GM12891 (cell line): Measurements from ENCODE around the gene HSD17B3.
"Not testable (repeated sequence)": the region's sequence is repeated elsewhere in the genome, so short reads cannot be mapped to it uniquely, and the experiment has no call there.

Experiments
- DNase-seq: peaks from one replicate; pipeline ENCODE4 v3.0.0; 2011; ENCODE audit warnings: low spot score; ENCODE audit not compliant: insufficient read length
- FAIRE-seq: peaks from 2 replicates; lab custom pipeline; 2011; peaks lifted over from hg19 to GRCh38; lab: Jason Lieb, UNC
- PAX5 ChIP-seq: IDR thresholded peaks from 2 replicates; pipeline ENCODE4 v1.6.1; 2011; ENCODE audit warnings: low read length, moderate library complexity, mild to moderate bottlenecking; ENCODE audit not compliant: insufficient read depth, severe bottlenecking
- POLR2A ChIP-seq: IDR thresholded peaks from 2 replicates; pipeline ENCODE4 v1.6.1; 2011; ENCODE audit warnings: low read depth, low read length, control low read depth
- POLR2AphosphoS5 ChIP-seq: IDR thresholded peaks from 2 replicates; pipeline ENCODE4 v1.6.1; 2011; ENCODE audit warnings: low read depth, low read length, control low read depth
- POU2F2 ChIP-seq: IDR thresholded peaks from 2 replicates; pipeline ENCODE4 v1.6.1; 2011; ENCODE audit warnings: low read depth, mild to moderate bottlenecking, control low read depth, low read length, moderate library complexity
- SPI1 ChIP-seq: IDR thresholded peaks from 2 replicates; pipeline ENCODE4 v1.6.1; 2011; ENCODE audit warnings: low read depth, low read length, control low read depth
- TAF1 ChIP-seq: IDR thresholded peaks from 2 replicates; pipeline ENCODE4 v1.6.1; 2011; ENCODE audit warnings: low read depth, low read length, control low read depth

Gene HSD17B3

GRCh38 chr9:96333958-96334357 lies 32.0 kb upstream of the HSD17B3 start:
- FAIRE-seq (no peak), DNase-seq (no peak)
- no peak for TF ChIP-seq POLR2AphosphoS5
- TF ChIP-seq PAX5 = no peak
- no peak for TF ChIP-seq TAF1
- no peak for TF ChIP-seq SPI1
- TF ChIP-seq POU2F2 = no peak
- no peak for TF ChIP-seq POLR2A

GRCh38 chr9:96331236-96331947 lies 29.4 kb upstream of the HSD17B3 start:
- FAIRE-seq = no peak
- DNase-seq = no peak
- no peak for TF ChIP-seq SPI1
- TF ChIP-seq POLR2AphosphoS5 = no peak
- no peak for TF ChIP-seq POU2F2
- no peak for TF ChIP-seq PAX5
- no peak for TF ChIP-seq TAF1

GRCh38 chr9:96327694-96328352 lies 25.8 kb upstream of the HSD17B3 start:
- no peak for TF ChIP-seq PAX5
- TF ChIP-seq POU2F2 = no peak
- no peak for TF ChIP-seq POLR2A
- no peak for TF ChIP-seq POLR2AphosphoS5
- TF ChIP-seq TAF1 = no peak
- TF ChIP-seq SPI1 = no peak
- FAIRE-seq (no peak), DNase-seq (peak; percentile 23)

- no peak for FAIRE-seq
- DNase-seq = no peak
- TF ChIP-seq POLR2AphosphoS5 (no peak), PAX5 (no peak), POU2F2 (no peak)
Measured at GRCh38 chr9:96323169-96323568, 21.2 kb upstream of the HSD17B3 start.

GRCh38 chr9:96322736-96323135 lies 20.8 kb upstream of the HSD17B3 start:
- not testable (repeated sequence) for DNase-seq, FAIRE-seq

- FAIRE-seq, DNase-seq: not testable (repeated sequence)
Measured at GRCh38 chr9:96322210-96322609, 20.2 kb upstream of the HSD17B3 start.

- no peak for FAIRE-seq
Measured at GRCh38 chr9:96321515-96321914, 19.5 kb upstream of the HSD17B3 start.

GRCh38 chr9:96320749-96321280 lies 18.8 kb upstream of the HSD17B3 start:
- DNase-seq (no peak), FAIRE-seq (no peak)
- TF ChIP-seq PAX5 (no peak), SPI1 (no peak), POLR2A (no peak), POU2F2 (no peak), POLR2AphosphoS5 (no peak), TAF1 (no peak)

More at GRCh38 chr9:96321515-96321914, 19.5 kb upstream of the HSD17B3 start:
- TF ChIP-seq PAX5 (no peak), SPI1 (no peak), POU2F2 (no peak), POLR2A (no peak), TAF1 (no peak), POLR2AphosphoS5 (no peak)
- no peak for DNase-seq

- FAIRE-seq (no peak), DNase-seq (no peak)
- no peak for TF ChIP-seq SPI1
- no peak for TF ChIP-seq POLR2AphosphoS5
- TF ChIP-seq POLR2A = no peak
Measured at GRCh38 chr9:96318921-96319565, 17.1 kb upstream of the HSD17B3 start.
